ENCODE data around the gene PKP4.
"Not testable (repeated sequence)": the region's sequence is repeated elsewhere in the genome, so short reads cannot be mapped to it uniquely, and the experiment has no call there.

- not testable (repeated sequence) for TF ChIP-seq POLR2A, CTCF, EP300 (IDR thresholded peaks at IDR 0.05)
Measured at GRCh38 chr2:158433716-158434115, 23.0 kb upstream of the PKP4 start.

All from ovary (tissue), 3 donors.